ENCODE data around the gene CABP2. TPM values are rescaled to one million over a fixed set of nuclear protein-coding genes. Genes with fewer than 3 reads are reported as not detected.

The CABP2 gene
- not detected in 5 replicates for total RNA-seq (2022; extraction: Qiagen RNA extraction)

GRCh38 chr11:67522844-67523555 lies at the start of gene CABP2:
CABP2 (minus strand) TSS chr11:67523446; CDS start chr11:67523326, 120 bp downstream.

GRCh38 chr11:67507864-67508485 lies 15.3 kb downstream of the CABP2 start, which contains the start of gene CDK2AP2:
CDK2AP2 (minus strand) TSS chr11:67508162; CDS start chr11:67508082, 80 bp downstream.

GRCh38 chr11:67504950-67505581 lies 18.2 kb downstream of the CABP2 start, which contains the start of gene PITPNM1:
PITPNM1 (minus strand) TSS chr11:67505363; CDS start chr11:67504180, 1,183 bp downstream.

DNA sequence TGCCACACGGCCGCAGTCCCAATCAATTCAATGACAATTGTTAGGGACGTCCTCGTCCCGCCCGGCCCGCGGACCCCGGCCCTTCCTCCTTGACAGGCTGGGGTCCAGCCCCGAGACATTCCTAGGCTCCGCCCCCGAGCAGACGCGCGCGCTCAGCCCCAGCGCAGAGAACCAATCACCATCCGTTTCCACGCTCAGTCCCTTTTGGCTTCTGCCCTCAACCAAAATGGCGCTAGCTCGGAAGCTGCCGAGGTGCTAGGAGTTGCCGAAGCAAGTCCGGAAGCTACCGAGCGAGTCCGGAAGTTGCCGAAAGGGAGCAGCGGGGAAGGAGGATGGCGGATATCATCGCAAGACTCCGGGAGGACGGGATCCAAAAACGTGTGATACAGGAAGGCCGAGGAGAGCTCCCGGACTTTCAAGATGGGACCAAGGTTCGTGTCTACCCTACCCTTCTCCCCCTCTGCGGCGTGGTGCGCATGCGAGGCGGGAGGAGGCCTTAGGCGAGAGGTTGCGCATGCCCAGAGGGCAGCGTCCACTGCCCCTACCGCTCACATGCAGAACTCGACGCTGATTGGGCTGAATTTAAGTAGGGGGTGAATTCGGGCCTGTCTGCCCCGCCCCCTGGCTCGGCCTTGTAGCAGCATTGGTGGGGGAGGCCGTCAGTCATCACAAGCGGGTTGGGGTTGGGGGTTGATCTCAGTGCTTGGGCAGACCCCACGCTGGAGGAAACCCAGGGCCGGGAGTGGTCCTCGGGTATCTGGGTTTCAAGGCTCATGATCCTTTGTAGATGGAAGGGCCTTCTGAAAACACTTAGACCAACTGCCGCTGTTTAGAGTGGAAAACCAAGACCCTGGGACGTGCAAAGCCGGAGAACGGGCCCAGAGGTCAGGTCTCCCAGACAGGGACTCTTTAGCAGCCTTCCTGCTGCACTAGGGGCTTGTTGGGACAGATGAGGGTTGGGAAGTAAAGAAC lies 40.1 kb downstream of the CABP2 start, which contains the start of gene AIP:
TSS of gene AIP (plus strand) at position 200 of the 972 bp plus-strand sequence. CDS start at position 333, 133 bp downstream.

Other genes starting within 250 kb of the CABP2 start
- 13.3 to 25.0 TPM (median 22.5 TPM) in 5 replicates for gene ANKRD13D, start 234.1 kb downstream of the CABP2 start, total RNA-seq (2022; extraction: Qiagen RNA extraction)
- gene SSH3, start 219.9 kb downstream of the CABP2 start, total RNA-seq (2022; extraction: Qiagen RNA extraction): 16.4 to 20.9 TPM (median 18.4 TPM) in 5 replicates
- 172 to 195 TPM (median 183 TPM) in 5 replicates for gene POLD4, start 169.9 kb downstream of the CABP2 start, total RNA-seq (2022; extraction: Qiagen RNA extraction)
- 28.8 to 36.7 TPM (median 32.5 TPM) in 5 replicates for gene CLCF1, start 149.8 kb downstream of the CABP2 start, total RNA-seq (2022; extraction: Qiagen RNA extraction)
- 17.4 to 25.4 TPM (median 23.1 TPM) in 5 replicates for gene RAD9A, start 131.5 kb downstream of the CABP2 start, total RNA-seq (2022; extraction: Qiagen RNA extraction)
- gene PPP1CA, start 121.6 kb downstream of the CABP2 start, total RNA-seq (2022; extraction: Qiagen RNA extraction): 264 to 298 TPM (median 276 TPM) in 5 replicates
- 0.07 to 0.22 TPM (median 0.12 TPM) in 4 of 5 replicates, not detected in the other for gene TBC1D10C, start 119.4 kb downstream of the CABP2 start, total RNA-seq (2022; extraction: Qiagen RNA extraction)
- 0.03 to 0.16 TPM (median 0.11 TPM) in 5 replicates for gene CARNS1, start 107.8 kb downstream of the CABP2 start, total RNA-seq (2022; extraction: Qiagen RNA extraction)
- 37.3 to 50.0 TPM (median 48.8 TPM) in 5 replicates for gene RPS6KB2, start 95.0 kb downstream of the CABP2 start, total RNA-seq (2022; extraction: Qiagen RNA extraction)
- gene PTPRCAP, start 85.8 kb downstream of the CABP2 start, total RNA-seq (2022; extraction: Qiagen RNA extraction): 0.18 to 0.39 TPM (median 0.28 TPM) in 5 replicates
- 42.1 to 61.9 TPM (median 59.9 TPM) in 5 replicates for gene CORO1B, start 80.0 kb downstream of the CABP2 start, total RNA-seq (2022; extraction: Qiagen RNA extraction)
- 0.07 TPM in 1 of 5 replicates, not detected in the others for gene GPR152, start 70.7 kb downstream of the CABP2 start, total RNA-seq (2022; extraction: Qiagen RNA extraction)
- gene CABP4, start 68.1 kb downstream of the CABP2 start, total RNA-seq (2022; extraction: Qiagen RNA extraction): not detected in 5 replicates
- gene TMEM134, start 54.2 kb downstream of the CABP2 start, total RNA-seq (2022; extraction: Qiagen RNA extraction): 37.1 to 67.8 TPM (median 58.9 TPM) in 5 replicates
- 40.6 to 43.2 TPM (median 43.0 TPM) in 5 replicates for gene AIP, start 40.4 kb downstream of the CABP2 start, total RNA-seq (2022; extraction: Qiagen RNA extraction)
- gene PITPNM1, start 18.1 kb downstream of the CABP2 start, total RNA-seq (2022; extraction: Qiagen RNA extraction): 21.8 to 40.9 TPM (median 38.0 TPM) in 5 replicates
- 57.8 to 84.5 TPM (median 82.5 TPM) in 5 replicates for gene CDK2AP2, start 15.3 kb downstream of the CABP2 start, total RNA-seq (2022; extraction: Qiagen RNA extraction)
- gene GSTP1, start 60.4 kb upstream of the CABP2 start, total RNA-seq (2022; extraction: Qiagen RNA extraction): 1,418 to 1,585 TPM (median 1,568 TPM) in 5 replicates
- gene NDUFV1, start 83.5 kb upstream of the CABP2 start, total RNA-seq (2022; extraction: Qiagen RNA extraction): 130 to 145 TPM (median 142 TPM) in 5 replicates
- gene NUDT8, start 106.5 kb upstream of the CABP2 start, total RNA-seq (2022; extraction: Qiagen RNA extraction): 8.5 to 12.6 TPM (median 11.3 TPM) in 5 replicates
- not detected in 5 replicates for gene TBX10, start 116.3 kb upstream of the CABP2 start, total RNA-seq (2022; extraction: Qiagen RNA extraction)
- 0.89 to 1.7 TPM (median 1.1 TPM) in 5 replicates for gene ACY3, start 127.3 kb upstream of the CABP2 start, total RNA-seq (2022; extraction: Qiagen RNA extraction)
- gene ALDH3B2, start 151.2 kb upstream of the CABP2 start, total RNA-seq (2022; extraction: Qiagen RNA extraction): 0.04 to 0.06 TPM (median 0.06 TPM) in 3 of 5 replicates, not detected in the others